Mesothelial cell of epicardium (in vitro differentiated cells): ENCODE measurements around the gene CYP39A1. TPM values are rescaled to one million over a fixed set of nuclear protein-coding genes. Genes with fewer than 3 reads are reported as not detected.

ENCODE experiments used
- DNase-seq, 2 experiments: peaks; one replicate each; pipeline ENCODE4 v3.0.0; 2021; ENCODE audit warnings: low spot score in 2 of 2; ENCODE audit not compliant: unreplicated experiment in 2 of 2
- H3K27ac Mint-ChIP-seq: 2 replicates; pipeline ENCODE4 v1.8.0; 2021; ENCODE audit warnings: mixed read lengths
- H3K27me3 Mint-ChIP-seq: 2 replicates; pipeline ENCODE4 v1.8.0; 2021; ENCODE audit warnings: low read depth, mixed read lengths
- H3K36me3 Mint-ChIP-seq: 2 replicates; pipeline ENCODE4 v1.8.0; 2021; ENCODE audit warnings: mixed read lengths
- H3K4me1 Mint-ChIP-seq: 2 replicates; pipeline ENCODE4 v1.8.0; 2021; ENCODE audit warnings: mixed read lengths
- H3K4me3 Mint-ChIP-seq: 2 replicates; pipeline ENCODE4 v1.8.0; 2021; ENCODE audit warnings: mild to moderate bottlenecking, moderate library complexity, mixed read lengths
- H3K9me3 Mint-ChIP-seq: 2 replicates; pipeline ENCODE4 v1.8.0; 2021; ENCODE audit warnings: mixed read lengths
- CTCF ChIP-seq: fragments of 200-600 bp; sonication (generic); IDR thresholded peaks from one replicate; pipeline ENCODE4 v1.5.0; 2021; ENCODE audit warnings: antibody characterized with exemption; ENCODE audit not compliant: unreplicated experiment
- total RNA-seq: library from RNA; stranded (reverse); gene quantifications from 3 replicates; pipeline ENCODE4 v1.2.1, GENCODE V29; 2021

Gene CYP39A1
- total RNA-seq, 1 donor from 2014 or later: 6.9 TPM

GRCh38 chr6:46688966-46689335 is 36.3 kb upstream of the CYP39A1 start:
- no peak for TF ChIP-seq CTCF
- Mint-ChIP-seq H3K9me3 (peaks cover 3% of the 10 kb centered on the region), H3K4me3 (no peak overlapping the region), H3K4me1 (no peaks in the 10 kb centered on the region), H3K36me3 (no peaks in the 10 kb centered on the region), H3K27ac (no peak overlapping the region), H3K27me3 (peaks cover 26% of the 10 kb centered on the region)
- no peak for DNase-seq

- peaks cover 20% of the 10 kb centered on the region for H3K27me3 Mint-ChIP-seq
- no peaks in the 10 kb centered on the region for H3K36me3 Mint-ChIP-seq
- no peak overlapping the region for H3K4me3 Mint-ChIP-seq
- DNase-seq: no peak
- no peak overlapping the region for H3K27ac Mint-ChIP-seq
- H3K4me1 Mint-ChIP-seq: no peaks in the 10 kb centered on the region
- TF ChIP-seq CTCF: no peak
- H3K9me3 Mint-ChIP-seq: no peaks in the 10 kb centered on the region
Observed at GRCh38 chr6:46688117-46688965, 35.7 kb upstream of the CYP39A1 start.

- no peak within 1 kb of the TSS for H3K4me3 Mint-ChIP-seq
- H3K27me3 Mint-ChIP-seq: peaks cover 13% of the 10 kb centered on the region
- no peak for DNase-seq
- no peaks in the 10 kb centered on the region for H3K4me1 Mint-ChIP-seq
- no peaks in the 10 kb centered on the region for H3K36me3 Mint-ChIP-seq
- H3K27ac Mint-ChIP-seq: no peak within 1 kb of the TSS
- peaks cover 3% of the 10 kb centered on the region for H3K9me3 Mint-ChIP-seq
- TF ChIP-seq CTCF: no peak
Observed at GRCh38 chr6:46687619-46688097, 35.0 kb upstream of the CYP39A1 start, which contains the start of gene TDRD6. Gene TDRD6 (plus strand): TSS chr6:46687885. CDS start chr6:46688129, 244 bp downstream.

GRCh38 chr6:46684771-46685170 is 32.2 kb upstream of the CYP39A1 start:
- Mint-ChIP-seq H3K4me3 (no peak overlapping the region), H3K9me3 (peaks cover 3% of the 10 kb centered on the region), H3K27ac (no peak overlapping the region), H3K27me3 (peaks cover 4% of the 10 kb centered on the region), H3K36me3 (no peaks in the 10 kb centered on the region), H3K4me1 (no peaks in the 10 kb centered on the region)
- DNase-seq: no peak
- no peak for TF ChIP-seq CTCF

- H3K27ac Mint-ChIP-seq: no peak overlapping the region
- no peak for DNase-seq
- H3K9me3 Mint-ChIP-seq: no peaks in the 10 kb centered on the region
- TF ChIP-seq CTCF: no peak
- H3K4me3 Mint-ChIP-seq: no peak overlapping the region
- no peaks in the 10 kb centered on the region for H3K27me3 Mint-ChIP-seq
- peaks cover 2% of the 10 kb centered on the region for H3K36me3 Mint-ChIP-seq
- no peaks in the 10 kb centered on the region for H3K4me1 Mint-ChIP-seq
Observed at GRCh38 chr6:46677314-46677654, 24.7 kb upstream of the CYP39A1 start.
